ENCODE measurements around the gene DDAH2. TPM values are rescaled to one million over a fixed set of nuclear protein-coding genes. Genes with fewer than 3 reads are reported as not detected.

The DDAH2 gene
- total and polyA plus RNA-seq, 10 of the 15 experiments (the other 5 are each of a cell fraction or from before 2014, with no cell fraction given) = 0.35 to 9.9 (median 6.2) TPM

GRCh38 chr6:31734821-31735406 lies 5.8 kb upstream of the DDAH2 start:
- Histone ChIP-seq H4K20me1 (ENCODE audit: control insufficient read depth, insufficient read depth) (0 out of 2 replicates have a peak, but pooled peaks cover 4% of the 10 kb centered on the region), H3K27me3 (replicated peaks in 1 of 2; ENCODE audit: control insufficient read depth in 2 of 2, insufficient read depth in 2 of 2, low read length in 1 of 2) (no peaks in the 10 kb centered on the region), H3K27ac (ENCODE audit: control insufficient read depth, insufficient read depth) (peak overlapping the region; percentile 99), H2AFZ (ENCODE audit: control insufficient read depth, low read depth, low read length) (no peak overlapping the region; the same call in 1 of the 2 replicates), H3K4me3 (peak overlapping the region; percentile 100), H3K9me3 (replicated peaks; ENCODE audit: control insufficient read depth, insufficient read depth, low read length) (no peaks in the 10 kb centered on the region), H3K4me1 (ENCODE audit: control insufficient read depth, insufficient read depth, low read length) (peaks cover 26% of the 10 kb centered on the region), H3K79me2 (ENCODE audit: control insufficient read depth, insufficient read depth, low read length) (peaks cover 40% of the 10 kb centered on the region), H3K36me3 (ENCODE audit: control insufficient read depth in 2 of 2, insufficient read depth in 2 of 2, low read length in 1 of 2) (peaks cover 6 to 13% of the 10 kb centered on the region in 2 experiments; a peak in 3 of 4 replicates), H3K4me2 (ENCODE audit: control insufficient read depth, insufficient read depth) (peak overlapping the region; percentile 99), H3K9ac (ENCODE audit: control insufficient read depth, insufficient read depth, low read length) (peak overlapping the region; percentile 98)
- no TSS peak for BruUV-seq (replicated peaks)
- in situ Hi-C loops (cut with MboI) = no loop called here
- DNase-seq (ENCODE audit: low read depth, low spot score) (peak; percentile 60), ATAC-seq (peak; percentile 35), FAIRE-seq (peak; percentile 56)
- 3% methylated on average over 18 of the region's 18 CpGs for WGBS (ENCODE audit: insufficient coverage, insufficient replicate concordance, low lambda C conversion rate, missing lambda C conversion rate)
- SMC1A ChIA-PET (ENCODE audit: uncharacterized antibody, unreplicated experiment) = interaction anchor here (0.6 to 6.3 kb wide), 11 partner anchors 11 to 98 kb away, joined by 3 to 42 read pairs (median 3); partner anchors contain the start of genes C6orf47, LSM2, LY6G5C and MPIG6B
- POLR2A ChIA-PET = interaction anchor here (0.6 to 9.7 kb wide), 12 partner anchors 21 to 1523 kb away, joined by 3 to 158 read pairs (median 4); partner anchors contain the start of genes HSPA1A, HSPA1B, HSPA1L and LSM2
- RAD21 ChIA-PET (ENCODE audit: unreplicated experiment) = interaction anchor here (1.0 to 5.6 kb wide), 6 partner anchors 35 to 95 kb away, joined by 4 to 53 read pairs (median 10); partner anchors contain the start of genes HSPA1A, HSPA1B and HSPA1L
- CTCF ChIA-PET = interaction anchor here (0.5 to 15.8 kb wide), 9 partner anchors 11 to 154 kb away, joined by 3 to 208 read pairs (median 3); partner anchors contain the start of gene VARS1
- intact Hi-C loops (cut with micrococcal nuclease; ENCODE audit: unreplicated experiment) = loop anchor here (5.0 kb wide), 2 partner anchors 53 to 68 kb away; partner anchors contain the start of genes CSNK2B, LY6G5B and LY6G5C
- TF ChIP-seq NFYB (IDR thresholded peaks at IDR 0.05; ENCODE audit: insufficient read depth, low read depth, low read length) (no peak), CBFB (IDR thresholded peaks at IDR 0.05; ENCODE audit: low read depth) (no peak), POLR2AphosphoS5 (IDR thresholded peaks at IDR 0.05; ENCODE audit: low read length) (no peak; the same call in none of the 2 replicates), ASH2L (IDR thresholded peaks at IDR 0.05; ENCODE audit: borderline replicate concordance, low read depth) (no peak), SMAD5 (IDR thresholded peaks at IDR 0.05; ENCODE audit: low read depth) (no peak), NFXL1 (IDR thresholded peaks at IDR 0.05; ENCODE audit: borderline replicate concordance) (no peak), ATF7 (IDR thresholded peaks at IDR 0.05; ENCODE audit: low read depth) (no peak; the same call in 1 of the 2 replicates), HSF1 (IDR thresholded peaks at IDR 0.05; ENCODE audit: low read depth, low read length) (no peak), TCF12 (IDR thresholded peaks at IDR 0.05; ENCODE audit: low read depth, low read length) (no peak), BMI1 (IDR thresholded peaks at IDR 0.05; ENCODE audit: borderline replicate concordance) (no peak), MXI1 (IDR thresholded peaks at IDR 0.05; ENCODE audit: low read depth, low read length) (peak; percentile 69), JUND (IDR thresholded peaks at IDR 0.05; ENCODE audit: low read depth, low read length) (no peak), KLF5 (IDR thresholded peaks at IDR 0.05; ENCODE audit: partially characterized antibody) (no peak), NR2C2 (IDR thresholded peaks at IDR 0.05; ENCODE audit: borderline replicate concordance, control insufficient read depth, insufficient read length, low read depth) (no peak), IRF4 (IDR thresholded peaks at IDR 0.05; ENCODE audit: low read depth, low read length) (0 out of 2 replicates have a peak, but pooled peaks have one; percentile 42), HDAC6 (IDR thresholded peaks at IDR 0.05; ENCODE audit: unreplicated experiment) (no peak), ATF3 (IDR thresholded peaks at IDR 0.05; ENCODE audit: borderline replicate concordance, extremely low read depth, low read depth, low read length) (no peak), GABPA (IDR thresholded peaks at IDR 0.05; ENCODE audit: low read depth) (no peak), NRF1 (conservative IDR thresholded peaks at IDR 0.05; ENCODE audit: low read depth, low read length) (no peak), STAT1 (conservative IDR thresholded peaks at IDR 0.05) (no peak), PKNOX1 (IDR thresholded peaks at IDR 0.05) (peak; percentile 70), MYC (IDR thresholded peaks at IDR 0.05; ENCODE audit: insufficient read depth, insufficient read length, insufficient replicate concordance, low read length, severe bottlenecking) (no peak)
